ENCODE results near the gene BANF1. TPM values are rescaled to one million over a fixed set of nuclear protein-coding genes. Genes with fewer than 3 reads are reported as not detected.

The BANF1 gene
- total RNA-seq, 6 experiments from 2014 or later: 257 to 337 (median 300) TPM

DNA sequence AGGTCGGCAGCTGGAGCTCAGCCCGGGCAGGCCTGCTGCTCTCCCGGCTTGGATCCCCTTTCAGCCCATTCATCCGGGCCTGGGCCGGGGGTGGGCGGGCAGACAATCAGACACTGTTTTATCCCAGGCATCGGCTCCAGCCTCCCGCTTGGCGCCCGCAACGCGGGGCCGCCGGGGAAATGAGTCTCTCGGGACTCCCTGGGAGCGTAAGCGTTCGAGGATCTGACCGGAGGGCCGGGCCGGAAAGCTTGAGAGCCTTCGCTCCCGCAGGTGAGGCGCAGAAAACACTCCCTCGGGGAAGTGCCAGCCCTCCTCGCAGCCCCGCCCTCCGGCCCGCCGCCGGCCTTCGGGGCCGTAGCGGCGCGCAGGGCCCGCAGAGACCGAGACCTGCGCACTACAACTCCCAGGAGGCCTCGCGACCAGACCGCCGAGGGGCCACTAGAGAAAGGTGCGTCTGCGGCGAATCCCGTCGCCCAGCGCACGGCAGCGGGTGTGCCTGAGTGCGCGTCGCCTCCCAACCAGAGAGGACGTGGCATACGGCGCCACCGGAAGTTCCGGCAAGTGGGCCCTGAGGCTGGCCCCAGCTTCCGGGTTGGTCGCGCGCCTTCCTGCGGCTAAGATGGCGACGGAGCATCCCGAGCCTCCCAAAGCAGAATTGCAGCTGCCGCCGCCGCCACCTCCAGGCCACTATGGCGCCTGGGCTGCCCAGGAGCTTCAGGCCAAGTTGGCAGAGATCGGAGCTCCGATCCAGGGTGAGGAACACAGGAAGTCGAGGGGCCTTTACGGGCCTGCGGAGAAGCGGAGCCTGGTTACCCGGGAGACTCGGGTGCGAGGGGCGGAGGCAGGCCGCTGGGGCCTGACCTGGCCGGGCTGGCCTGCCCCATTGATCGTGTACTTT, 49.7 kb downstream of the BANF1 start, which contains the start of gene SF3B2:
Gene SF3B2, plus strand, starts transcription at position 599 of the 898 bp plus-strand sequence. Its CDS starts 21 bp downstream, at position 620.
- Mint-ChIP-seq H3K27me3 (ENCODE audit: insufficient read depth) (peaks cover 8% of the 10 kb centered on the region), H3K4me1 (ENCODE audit: low read depth) (peaks cover 43% of the 10 kb centered on the region), H3K4me3 (peak within 1 kb of the TSS; percentile 95), H3K9me3 (no peaks in the 10 kb centered on the region), H3K36me3 (ENCODE audit: low read depth) (peaks cover 32% of the 10 kb centered on the region), H3K27ac (peak within 1 kb of the TSS; percentile 99)
- TF ChIP-seq, protein P1, sequence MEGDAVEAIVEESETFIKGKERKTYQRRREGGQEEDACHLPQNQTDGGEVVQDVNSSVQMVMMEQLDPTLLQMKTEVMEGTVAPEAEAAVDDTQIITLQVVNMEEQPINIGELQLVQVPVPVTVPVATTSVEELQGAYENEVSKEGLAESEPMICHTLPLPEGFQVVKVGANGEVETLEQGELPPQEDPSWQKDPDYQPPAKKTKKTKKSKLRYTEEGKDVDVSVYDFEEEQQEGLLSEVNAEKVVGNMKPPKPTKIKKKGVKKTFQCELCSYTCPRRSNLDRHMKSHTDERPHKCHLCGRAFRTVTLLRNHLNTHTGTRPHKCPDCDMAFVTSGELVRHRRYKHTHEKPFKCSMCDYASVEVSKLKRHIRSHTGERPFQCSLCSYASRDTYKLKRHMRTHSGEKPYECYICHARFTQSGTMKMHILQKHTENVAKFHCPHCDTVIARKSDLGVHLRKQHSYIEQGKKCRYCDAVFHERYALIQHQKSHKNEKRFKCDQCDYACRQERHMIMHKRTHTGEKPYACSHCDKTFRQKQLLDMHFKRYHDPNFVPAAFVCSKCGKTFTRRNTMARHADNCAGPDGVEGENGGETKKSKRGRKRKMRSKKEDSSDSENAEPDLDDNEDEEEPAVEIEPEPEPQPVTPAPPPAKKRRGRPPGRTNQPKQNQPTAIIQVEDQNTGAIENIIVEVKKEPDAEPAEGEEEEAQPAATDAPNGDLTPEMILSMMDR (IDR thresholded peaks at IDR 0.05): no peak
- peak; percentile 98 for DNase-seq

DNA sequence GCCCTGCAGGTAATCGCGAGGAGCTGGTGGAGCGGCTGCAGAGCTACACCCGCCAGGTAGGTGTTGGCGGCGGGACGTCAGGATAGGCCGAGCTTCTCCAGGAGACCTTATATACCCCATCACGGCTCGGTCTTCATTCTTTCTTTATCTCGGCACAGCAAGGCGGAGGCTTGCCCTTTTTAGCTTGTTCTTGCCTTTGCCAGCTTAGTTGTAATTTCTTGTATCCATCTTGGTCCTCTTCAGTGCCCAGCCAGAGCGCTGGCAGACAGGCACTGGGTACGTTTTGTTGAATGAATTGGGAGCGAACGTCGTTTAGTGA, 50.3 kb downstream of the BANF1 start:
- Mint-ChIP-seq H3K27ac (peak overlapping the region; percentile 99), H3K9me3 (no peaks in the 10 kb centered on the region), H3K4me1 (ENCODE audit: low read depth) (peaks cover 43% of the 10 kb centered on the region), H3K36me3 (ENCODE audit: low read depth) (peaks cover 36% of the 10 kb centered on the region), H3K27me3 (ENCODE audit: insufficient read depth) (peaks cover 8% of the 10 kb centered on the region), H3K4me3 (peak overlapping the region; percentile 95)
- DNase-seq: no peak
- TF ChIP-seq, protein P1 (IDR thresholded peaks at IDR 0.05): no peak

Other genes starting within 250 kb of the BANF1 start
- gene AP5B1, start 221.5 kb upstream of the BANF1 start, total RNA-seq (2021; fragmentation: NEBNext Ultra II Directional; extraction: Animal tissue kit (Norgen Biotek cat#: 25700)): 10 to 100 TPM in 2 of 6 experiments, 1 to 10 TPM in 4; 8.7 to 11.1 (median 9.5) TPM
- not detected for gene OVOL1, start 215.4 kb upstream of the BANF1 start, total RNA-seq (2021; fragmentation: NEBNext Ultra II Directional; extraction: Animal tissue kit (Norgen Biotek cat#: 25700))
- gene SNX32, start 168.5 kb upstream of the BANF1 start, total RNA-seq (2021; fragmentation: NEBNext Ultra II Directional; extraction: Animal tissue kit (Norgen Biotek cat#: 25700)): not detected
- gene CFL1, start 144.3 kb upstream of the BANF1 start, total RNA-seq (2021; fragmentation: NEBNext Ultra II Directional; extraction: Animal tissue kit (Norgen Biotek cat#: 25700)): 1,000 to 10,000 TPM; 2,002 to 2,288 (median 2,238) TPM
- gene MUS81, start 142.1 kb upstream of the BANF1 start, total RNA-seq (2021; fragmentation: NEBNext Ultra II Directional; extraction: Animal tissue kit (Norgen Biotek cat#: 25700)): 10 to 100 TPM; 38.4 to 47.9 (median 43.1) TPM
- 100 to 1,000 TPM; 318 to 359 (median 329) TPM for gene EFEMP2, start 129.7 kb upstream of the BANF1 start, total RNA-seq (2021; fragmentation: NEBNext Ultra II Directional; extraction: Animal tissue kit (Norgen Biotek cat#: 25700))
- gene CTSW, start 122.7 kb upstream of the BANF1 start, total RNA-seq (2021; fragmentation: NEBNext Ultra II Directional; extraction: Animal tissue kit (Norgen Biotek cat#: 25700)): under 1 TPM in 4 of 6 experiments, not detected in 2; 0.11 to 0.22 (median 0.14) TPM
- 100 to 1,000 TPM; 117 to 145 (median 135) TPM for gene FIBP, start 114.0 kb upstream of the BANF1 start, total RNA-seq (2021; fragmentation: NEBNext Ultra II Directional; extraction: Animal tissue kit (Norgen Biotek cat#: 25700))
- gene CCDC85B, start 111.8 kb upstream of the BANF1 start, total RNA-seq (2021; fragmentation: NEBNext Ultra II Directional; extraction: Animal tissue kit (Norgen Biotek cat#: 25700)): 100 to 1,000 TPM in 2 of 6 experiments, 10 to 100 TPM in 4; 78.9 to 112 (median 87.7) TPM
- gene FOSL1, start 102.1 kb upstream of the BANF1 start, total RNA-seq (2021; fragmentation: NEBNext Ultra II Directional; extraction: Animal tissue kit (Norgen Biotek cat#: 25700)): 100 to 1,000 TPM; 134 to 275 (median 234) TPM
- 10 to 100 TPM; 79.0 to 94.6 (median 85.0) TPM for gene C11orf68, start 83.4 kb upstream of the BANF1 start, total RNA-seq (2021; fragmentation: NEBNext Ultra II Directional; extraction: Animal tissue kit (Norgen Biotek cat#: 25700))
- 100 to 1,000 TPM; 362 to 687 (median 615) TPM for gene DRAP1, start 83.1 kb upstream of the BANF1 start, total RNA-seq (2021; fragmentation: NEBNext Ultra II Directional; extraction: Animal tissue kit (Norgen Biotek cat#: 25700))
- gene TSGA10IP, start 57.0 kb upstream of the BANF1 start, total RNA-seq (2021; fragmentation: NEBNext Ultra II Directional; extraction: Animal tissue kit (Norgen Biotek cat#: 25700)): under 1 TPM in 1 of 6 experiments, not detected in 5; 0.23 TPM
- 10 to 100 TPM; 51.7 to 69.3 (median 61.0) TPM for gene SART1, start 40.8 kb upstream of the BANF1 start, total RNA-seq (2021; fragmentation: NEBNext Ultra II Directional; extraction: Animal tissue kit (Norgen Biotek cat#: 25700))
- gene EIF1AD, start 346 bp upstream of the BANF1 start, total RNA-seq (2021; fragmentation: NEBNext Ultra II Directional; extraction: Animal tissue kit (Norgen Biotek cat#: 25700)): 10 to 100 TPM; 28.6 to 36.8 (median 31.7) TPM
- under 1 TPM in 2 of 6 experiments, not detected in 4; 0.33 to 0.83 TPM for gene CST6, start 9.5 kb downstream of the BANF1 start, total RNA-seq (2021; fragmentation: NEBNext Ultra II Directional; extraction: Animal tissue kit (Norgen Biotek cat#: 25700))
- gene CATSPER1, start 24.0 kb downstream of the BANF1 start, total RNA-seq (2021; fragmentation: NEBNext Ultra II Directional; extraction: Animal tissue kit (Norgen Biotek cat#: 25700)): 1 to 10 TPM; 2.1 to 3.8 (median 2.7) TPM
- under 1 TPM in 1 of 6 experiments, not detected in 5; 0.14 TPM for gene GAL3ST3, start 46.7 kb downstream of the BANF1 start, total RNA-seq (2021; fragmentation: NEBNext Ultra II Directional; extraction: Animal tissue kit (Norgen Biotek cat#: 25700))
- gene SF3B2, start 49.9 kb downstream of the BANF1 start, total RNA-seq (2021; fragmentation: NEBNext Ultra II Directional; extraction: Animal tissue kit (Norgen Biotek cat#: 25700)): 100 to 1,000 TPM; 199 to 240 (median 222) TPM
- 100 to 1,000 TPM in 2 of 6 experiments, 10 to 100 TPM in 4; 82.8 to 114 (median 91.8) TPM for gene PACS1, start 67.8 kb downstream of the BANF1 start, total RNA-seq (2021; fragmentation: NEBNext Ultra II Directional; extraction: Animal tissue kit (Norgen Biotek cat#: 25700))

All from HFFc6 (cell line).